Neuronal stem cell (in vitro differentiated cells): ENCODE measurements around the gene DNM3.

Experiments used
- DNase-seq: peaks from one replicate; pipeline ENCODE4 v3.0.0-alpha.2; 2013; ENCODE audit warnings: low spot score
- H2AFZ ChIP-seq: one replicate; pipeline ENCODE4 v1.6.1; 2013; ENCODE audit warnings: mild to moderate bottlenecking, low read length, inconsistent platforms
- H2AK5ac ChIP-seq: 2 replicates; pipeline ENCODE4 v1.6.1; 2013; ENCODE audit warnings: low read depth, mild to moderate bottlenecking, inconsistent platforms, low read length, moderate library complexity, mixed read lengths
- H2BK120ac ChIP-seq: 2 replicates; pipeline ENCODE4 v1.6.1; 2013; ENCODE audit warnings: low read depth, mild to moderate bottlenecking, inconsistent platforms, low read length, moderate library complexity, mixed read lengths
- H2BK12ac ChIP-seq: one replicate; pipeline ENCODE4 v1.6.1; 2013; ENCODE audit warnings: low read length, inconsistent platforms
- H2BK15ac ChIP-seq: 2 replicates; pipeline ENCODE4 v1.6.1; 2013; ENCODE audit warnings: mild to moderate bottlenecking, low read length, inconsistent platforms, mixed read lengths
- H2BK5ac ChIP-seq: one replicate; pipeline ENCODE4 v1.6.1; 2013; ENCODE audit warnings: inconsistent platforms, mild to moderate bottlenecking, low read length, moderate library complexity
- H3K14ac ChIP-seq: one replicate; pipeline ENCODE4 v1.6.1; 2013; ENCODE audit warnings: low read length, inconsistent platforms
- H3K18ac ChIP-seq: 2 replicates; pipeline ENCODE4 v1.6.1; 2013; ENCODE audit warnings: low read length, inconsistent platforms
- H3K23ac ChIP-seq: 2 replicates; pipeline ENCODE4 v1.6.1; 2013; ENCODE audit warnings: low read depth, mild to moderate bottlenecking, mixed read lengths, low read length, inconsistent platforms; ENCODE audit not compliant: poor library complexity
- H3K27ac ChIP-seq: replicated peaks from 3 replicates; pipeline ENCODE4 v1.5.1; 2013; ENCODE audit warnings: low read length, inconsistent platforms
- H3K27me3 ChIP-seq, 3 experiments: 2 replicates each; pipeline ENCODE4 v1.6.1; 2013; ENCODE audit warnings: low read length in 3 of 3, mild to moderate bottlenecking in 2 of 3, inconsistent platforms in 1 of 3, low read depth in 1 of 3, mixed read lengths in 1 of 3, moderate library complexity in 1 of 3; ENCODE audit not compliant: control insufficient read depth in 3 of 3, insufficient read depth in 3 of 3
- H3K36me3 ChIP-seq, 2 donors: replicated peaks in 1 of 2; 2 replicates each; pipeline ENCODE4 v1.6.1; 2013; ENCODE audit warnings: low read length in 2 of 2; ENCODE audit not compliant: control insufficient read depth in 2 of 2, insufficient read depth in 2 of 2
- H3K4ac ChIP-seq: 2 replicates; pipeline ENCODE4 v1.6.1; 2013; ENCODE audit warnings: inconsistent platforms, mild to moderate bottlenecking, low read length, moderate library complexity
- H3K4me1 ChIP-seq, 2 donors: 1 replicate in 1 of 2; 2 replicates in 1 of 2; pipeline ENCODE4 v1.6.1; 2013; ENCODE audit warnings: low read length in 2 of 2, low read depth in 1 of 2; ENCODE audit not compliant: control insufficient read depth in 2 of 2, insufficient read depth in 1 of 2
- H3K4me2 ChIP-seq: one replicate; pipeline ENCODE4 v1.6.1; 2013; ENCODE audit warnings: mild to moderate bottlenecking, low read length, inconsistent platforms; ENCODE audit not compliant: insufficient read depth, poor library complexity, severe bottlenecking
- H3K4me3 ChIP-seq, 2 donors: 2 replicates each; pipeline ENCODE4 v1.5.1; 2013; ENCODE audit warnings: low read length in 2 of 2, mild to moderate bottlenecking in 2 of 2, inconsistent platforms in 1 of 2, moderate library complexity in 1 of 2
- H3K79me1 ChIP-seq: one replicate; pipeline ENCODE4 v1.6.1; 2013; ENCODE audit warnings: low read depth, mild to moderate bottlenecking, inconsistent platforms, low read length, moderate library complexity
- H3K9ac ChIP-seq: one replicate; pipeline ENCODE4 v1.6.1; 2013; ENCODE audit warnings: mild to moderate bottlenecking, low read depth, low read length, inconsistent platforms; ENCODE audit not compliant: poor library complexity
- H3K9me3 ChIP-seq, 2 donors: replicated peaks in 1 of 2; 2 replicates each; pipeline versions ENCODE3 to v1.6.1; 2013; ENCODE audit warnings: low read length in 2 of 2, mild to moderate bottlenecking in 2 of 2, inconsistent platforms in 1 of 2, low read depth in 1 of 2, mixed read lengths in 1 of 2, moderate library complexity in 1 of 2; ENCODE audit not compliant: control insufficient read depth in 2 of 2, insufficient read depth in 1 of 2
- H4K8ac ChIP-seq: one replicate; pipeline ENCODE4 v1.6.1; 2013; ENCODE audit warnings: low read depth, mild to moderate bottlenecking, inconsistent platforms, low read length, moderate library complexity
- H4K91ac ChIP-seq: one replicate; pipeline ENCODE4 v1.6.1; 2013; ENCODE audit warnings: low read length, low read depth, mild to moderate bottlenecking, inconsistent platforms; ENCODE audit not compliant: poor library complexity
- WGBS, 2 donors: extraction: QIAGEN DNeasy Blood & Tissue Kit; methylation state at CpG; one replicate each; pipeline ENCODE4 v1.1.7; 2013; ENCODE audit warnings: missing lambda C conversion rate in 2 of 2, mixed read lengths in 1 of 2; ENCODE audit not compliant: insufficient read length in 2 of 2, insufficient replicate concordance in 1 of 2; ENCODE audit errors: extremely low coverage in 2 of 2; 5-methylcytosine and 5-hydroxymethylcytosine counted together

Gene DNM3

DNA sequence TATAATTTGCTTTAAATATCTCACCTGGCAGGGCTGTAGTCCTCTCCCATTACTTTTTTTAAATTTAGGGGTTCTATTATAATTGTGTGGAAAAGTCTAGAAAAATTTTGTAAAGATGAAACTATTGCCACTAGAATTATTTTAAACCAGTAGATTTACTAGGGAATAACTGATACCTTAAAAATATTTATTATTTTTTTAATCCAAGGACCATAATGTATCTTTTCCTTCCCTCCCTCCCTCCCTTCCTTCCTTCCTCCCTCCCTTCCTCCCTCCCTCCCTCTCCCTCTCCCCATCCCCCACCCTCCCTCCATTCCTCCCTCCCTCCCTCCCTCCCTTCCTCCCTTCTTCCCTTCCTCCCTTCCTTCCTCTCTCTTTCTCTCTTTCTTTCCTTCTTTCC lies 90.5 kb downstream of the DNM3 start:
- Histone ChIP-seq H3K14ac (no peak overlapping the region), H3K79me1 (no peaks in the 10 kb centered on the region), H2AK5ac (no peak overlapping the region), H2BK120ac (no peak overlapping the region), H3K36me3 (no peaks in the 10 kb centered on the region), H2BK12ac (no peak overlapping the region), H3K27ac (no peak overlapping the region), H3K9ac (no peak overlapping the region), H3K4me3 (no peak overlapping the region), H3K4me1 (no peaks in the 10 kb centered on the region), H2AFZ (no peak overlapping the region), H4K8ac (no peak overlapping the region), H3K27me3 (no peaks in the 10 kb centered on the region), H3K4me2 (no peak overlapping the region), H2BK15ac (no peak overlapping the region), H2BK5ac (no peak overlapping the region), H3K18ac (no peak overlapping the region), H3K4ac (no peak overlapping the region), H4K91ac (no peak overlapping the region), H3K23ac (no peak overlapping the region), H3K9me3 (no peaks in the 10 kb centered on the region)
- no peak for DNase-seq

DNA sequence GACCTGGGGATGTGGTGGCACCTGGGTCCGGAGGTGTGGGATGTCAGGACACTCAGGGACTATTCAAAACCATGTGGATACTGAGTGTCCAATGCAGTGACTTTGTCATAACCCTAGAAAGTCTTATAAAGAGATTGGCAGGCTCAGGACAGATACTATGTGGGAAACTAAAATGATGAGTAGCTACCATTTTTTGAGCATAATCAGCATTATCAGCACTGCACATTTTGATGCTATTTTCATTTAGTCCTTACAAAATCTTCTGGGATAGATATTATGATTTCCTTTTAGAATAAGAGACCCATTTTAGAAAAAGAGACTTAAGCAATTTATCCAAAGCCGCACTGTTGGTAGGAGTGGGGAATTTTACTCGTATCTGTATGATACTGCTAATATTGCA lies 93.4 kb downstream of the DNM3 start:
- no peak overlapping the region for H2BK120ac ChIP-seq
- H3K4me1 ChIP-seq = no peaks in the 10 kb centered on the region
- DNase-seq = no peak
- no peak overlapping the region for H3K14ac ChIP-seq
- H3K4me2 ChIP-seq = no peak overlapping the region
- H2BK12ac ChIP-seq = no peak overlapping the region
- H2AK5ac ChIP-seq = no peak overlapping the region
- no peak overlapping the region for H4K8ac ChIP-seq
- H3K36me3 ChIP-seq = no peaks in the 10 kb centered on the region
- no peaks in the 10 kb centered on the region for H3K27me3 ChIP-seq
- H3K4ac ChIP-seq = no peak overlapping the region
- no peak overlapping the region for H3K4me3 ChIP-seq
- no peak overlapping the region for H3K23ac ChIP-seq
- H2BK15ac ChIP-seq = no peak overlapping the region
- H4K91ac ChIP-seq = no peak overlapping the region
- H3K9ac ChIP-seq = no peak overlapping the region
- no peaks in the 10 kb centered on the region for H3K9me3 ChIP-seq
- H3K79me1 ChIP-seq = no peaks in the 10 kb centered on the region
- H2BK5ac ChIP-seq = no peak overlapping the region
- no peak overlapping the region for H2AFZ ChIP-seq
- no peak overlapping the region for H3K18ac ChIP-seq
- WGBS, 2 donors = no CpG with 5 or more reads among the region's 3 CpGs
- no peak overlapping the region for H3K27ac ChIP-seq

DNA sequence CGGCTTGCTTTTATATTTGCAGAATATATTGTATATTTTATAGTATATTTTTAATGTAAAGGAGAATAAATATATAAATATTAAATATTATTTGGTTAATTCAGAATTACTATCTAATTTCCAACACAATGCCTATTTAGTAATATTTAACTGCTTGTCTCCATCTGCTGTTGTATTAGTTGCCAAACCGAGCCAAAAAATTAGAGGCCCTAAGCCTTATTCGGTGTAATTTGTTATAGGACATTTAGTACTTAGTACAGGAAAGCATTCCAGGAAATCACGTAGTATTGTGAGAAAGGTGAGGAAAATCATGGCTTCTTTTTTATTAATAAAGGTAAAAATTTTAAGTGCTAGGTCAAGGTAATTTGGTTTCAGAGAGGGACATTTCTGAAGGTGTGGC lies 93.8 kb downstream of the DNM3 start:
- H2AK5ac ChIP-seq = no peak overlapping the region
- H3K4me3 ChIP-seq = no peak overlapping the region
- H3K4me2 ChIP-seq = no peak overlapping the region
- H2BK5ac ChIP-seq = no peak overlapping the region
- H3K4ac ChIP-seq = no peak overlapping the region
- no peak overlapping the region for H3K23ac ChIP-seq
- no peak for DNase-seq
- H2BK120ac ChIP-seq = no peak overlapping the region
- peaks cover 0 to 1% of the 10 kb centered on the region in 2 donors for H3K4me1 ChIP-seq
- no peak overlapping the region for H3K14ac ChIP-seq
- no peak overlapping the region for H2BK12ac ChIP-seq
- WGBS, 2 donors = no CpG with 5 or more reads among the region's 4 CpGs
- H2AFZ ChIP-seq = no peak overlapping the region
- no peak overlapping the region for H3K9ac ChIP-seq
- no peak overlapping the region for H3K27ac ChIP-seq
- no peaks in the 10 kb centered on the region for H3K79me1 ChIP-seq
- H3K36me3 ChIP-seq = no peaks in the 10 kb centered on the region
- H4K8ac ChIP-seq = no peak overlapping the region
- H3K18ac ChIP-seq = no peak overlapping the region
- H2BK15ac ChIP-seq = no peak overlapping the region
- no peaks in the 10 kb centered on the region for H3K9me3 ChIP-seq
- H4K91ac ChIP-seq = no peak overlapping the region
- H3K27me3 ChIP-seq = no peaks in the 10 kb centered on the region

DNA sequence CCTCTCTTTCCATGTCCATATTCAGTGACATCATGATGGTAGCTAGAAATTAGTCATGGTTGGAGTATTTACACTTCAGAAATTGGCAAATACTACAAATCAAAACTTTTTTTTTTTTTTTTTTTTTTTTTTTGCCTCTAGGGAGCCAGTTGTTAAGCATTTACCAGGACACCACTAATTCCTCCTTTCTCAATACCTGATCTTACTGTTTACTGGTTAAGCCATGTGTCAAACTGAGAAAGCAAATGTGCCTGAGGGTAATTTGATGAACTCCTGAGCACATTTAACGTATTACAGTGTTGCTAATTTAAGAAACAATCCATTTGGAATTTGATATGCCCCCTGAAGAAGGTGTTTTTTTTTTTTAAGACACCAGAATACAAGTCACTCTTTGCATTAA lies 94.4 kb downstream of the DNM3 start:
- H2BK5ac ChIP-seq = no peak overlapping the region
- peaks cover 0 to 1% of the 10 kb centered on the region in 2 donors for H3K4me1 ChIP-seq
- H3K79me1 ChIP-seq = no peaks in the 10 kb centered on the region
- H3K9me3 ChIP-seq = no peaks in the 10 kb centered on the region
- H2AFZ ChIP-seq = no peak overlapping the region
- H3K27me3 ChIP-seq = no peaks in the 10 kb centered on the region
- no peak overlapping the region for H3K23ac ChIP-seq
- H3K4me2 ChIP-seq = no peak overlapping the region
- no peak overlapping the region for H3K4ac ChIP-seq
- no peak overlapping the region for H3K14ac ChIP-seq
- no peaks in the 10 kb centered on the region for H3K36me3 ChIP-seq
- WGBS, 2 donors = no CpG with 5 or more reads among the region's 1 CpG
- H4K91ac ChIP-seq = no peak overlapping the region
- no peak overlapping the region for H2BK12ac ChIP-seq
- H3K4me3 ChIP-seq = no peak overlapping the region
- DNase-seq = no peak
- no peak overlapping the region for H2BK120ac ChIP-seq
- no peak overlapping the region for H2AK5ac ChIP-seq
- no peak overlapping the region for H3K27ac ChIP-seq
- no peak overlapping the region for H3K9ac ChIP-seq
- H3K18ac ChIP-seq = no peak overlapping the region
- H2BK15ac ChIP-seq = no peak overlapping the region
- H4K8ac ChIP-seq = no peak overlapping the region
